ENCODE data around the gene DENND11. TPM values are rescaled to one million over a fixed set of nuclear protein-coding genes. Genes with fewer than 3 reads are reported as not detected.

DENND11 gene
- total and polyA plus RNA-seq, 9 of the 15 experiments (the other 6 are each of a cell fraction or from before 2014, with no cell fraction given): 0.07 to 1.1 (median 0.36) TPM

DNA sequence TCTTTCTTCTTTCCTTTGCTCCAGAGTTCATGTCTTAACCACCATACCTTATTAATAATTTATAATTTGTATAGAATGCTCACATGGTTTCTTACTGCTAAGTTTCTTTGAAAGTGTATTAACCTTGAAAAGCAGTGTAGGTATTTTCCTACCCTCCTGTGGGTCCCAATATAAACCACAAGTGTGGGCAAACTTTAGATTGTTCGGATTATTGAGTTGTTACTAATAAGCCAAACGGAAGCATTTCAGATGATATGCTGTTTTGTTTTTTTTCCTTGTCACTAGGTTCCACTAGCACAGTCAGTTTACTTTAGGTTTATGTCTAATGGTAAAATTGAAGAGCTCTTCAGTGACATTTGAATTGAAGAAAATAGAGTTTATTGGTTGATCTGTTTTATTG is 46.4 kb upstream of the DENND11 start:
- ChIA-PET CTCF (ENCODE audit: low intra/inter-chr PET ratio) (no interaction called here), POLR2A (no interaction called here)
- H3K79me2 ChIP-seq (ENCODE audit: control insufficient read depth, insufficient read depth, low read length): no peaks in the 10 kb centered on the region; the same call in 2 of the 3 replicates
- FAIRE-seq (no peak), DNase-seq (ENCODE audit: extremely low read depth in 1 of 4, low spot score in 3 of 4) (no peak), ATAC-seq (no peak)
- H3K4me2 ChIP-seq (ENCODE audit: insufficient read depth, low read length): no peak overlapping the region
- intact Hi-C loops (cut with micrococcal nuclease) (no loop called here), in situ Hi-C loops (cut with MboI) (no loop called here)
- no peak overlapping the region for H2AFZ ChIP-seq (ENCODE audit: low read depth, low read length)
- H3K4me1 ChIP-seq (replicated peaks in 1 of 2; ENCODE audit: control insufficient read depth in 2 of 2, insufficient read depth in 2 of 2, low read length in 2 of 2): no peaks in the 10 kb centered on the region
- H3K4me3 ChIP-seq: no peak overlapping the region
- 100% methylated on average over 2 of the region's 2 CpGs for WGBS (ENCODE audit: insufficient coverage, low coverage, missing lambda C conversion rate)
- H3K27ac ChIP-seq (ENCODE audit: extremely low read depth, low read depth, low read length): no peak overlapping the region
- no peaks in the 10 kb centered on the region for H3K9me1 ChIP-seq (ENCODE audit: control insufficient read depth, insufficient read depth, low read length)
- peaks cover 99% of the 10 kb centered on the region for H3K36me3 ChIP-seq (ENCODE audit: control insufficient read depth, insufficient read depth, low read length)
- H4K20me1 ChIP-seq (replicated peaks; ENCODE audit: control insufficient read depth, insufficient read depth, low read length): no peaks in the 10 kb centered on the region
- no peak overlapping the region for H3K9ac ChIP-seq (ENCODE audit: insufficient read depth in 1 of 2, low read depth in 2 of 2, low read length in 2 of 2)
- peaks cover 32% of the 10 kb centered on the region for H3K9me3 ChIP-seq (replicated peaks; ENCODE audit: control insufficient read depth, insufficient read depth, low read depth, low read length)
- H3K27me3 ChIP-seq (ENCODE audit: control insufficient read depth in 2 of 2, insufficient read depth in 2 of 2, low read length in 2 of 2): no peaks in the 10 kb centered on the region
- TF ChIP-seq COPS2 (conservative IDR thresholded peaks at IDR 0.05) (no peak), ZBED1 (IDR thresholded peaks at IDR 0.05) (no peak), ZNF436 (CRISPR knock-in tag; IDR thresholded peaks at IDR 0.05) (no peak), SP2 (IDR thresholded peaks at IDR 0.05; ENCODE audit: extremely low read depth, low read depth, low read length, poor library complexity, severe bottlenecking) (no peak), ZKSCAN8 (CRISPR knock-in tag; IDR thresholded peaks at IDR 0.05) (no peak), LCOR (CRISPR knock-in tag; IDR thresholded peaks at IDR 0.05) (no peak), PURB (CRISPR knock-in tag; IDR thresholded peaks at IDR 0.05; ENCODE audit: low read depth) (no peak), ARHGAP35 (IDR thresholded peaks at IDR 0.05; ENCODE audit: partially characterized antibody) (no peak), NR2C1 (IDR thresholded peaks at IDR 0.05) (no peak), NR2C1 (tag; IDR thresholded peaks at IDR 0.05) (no peak), HDAC1 (IDR thresholded peaks at IDR 0.05) (no peak), CC2D1A (IDR thresholded peaks at IDR 0.05) (no peak)
- TF ChIP-seq, protein P1, sequence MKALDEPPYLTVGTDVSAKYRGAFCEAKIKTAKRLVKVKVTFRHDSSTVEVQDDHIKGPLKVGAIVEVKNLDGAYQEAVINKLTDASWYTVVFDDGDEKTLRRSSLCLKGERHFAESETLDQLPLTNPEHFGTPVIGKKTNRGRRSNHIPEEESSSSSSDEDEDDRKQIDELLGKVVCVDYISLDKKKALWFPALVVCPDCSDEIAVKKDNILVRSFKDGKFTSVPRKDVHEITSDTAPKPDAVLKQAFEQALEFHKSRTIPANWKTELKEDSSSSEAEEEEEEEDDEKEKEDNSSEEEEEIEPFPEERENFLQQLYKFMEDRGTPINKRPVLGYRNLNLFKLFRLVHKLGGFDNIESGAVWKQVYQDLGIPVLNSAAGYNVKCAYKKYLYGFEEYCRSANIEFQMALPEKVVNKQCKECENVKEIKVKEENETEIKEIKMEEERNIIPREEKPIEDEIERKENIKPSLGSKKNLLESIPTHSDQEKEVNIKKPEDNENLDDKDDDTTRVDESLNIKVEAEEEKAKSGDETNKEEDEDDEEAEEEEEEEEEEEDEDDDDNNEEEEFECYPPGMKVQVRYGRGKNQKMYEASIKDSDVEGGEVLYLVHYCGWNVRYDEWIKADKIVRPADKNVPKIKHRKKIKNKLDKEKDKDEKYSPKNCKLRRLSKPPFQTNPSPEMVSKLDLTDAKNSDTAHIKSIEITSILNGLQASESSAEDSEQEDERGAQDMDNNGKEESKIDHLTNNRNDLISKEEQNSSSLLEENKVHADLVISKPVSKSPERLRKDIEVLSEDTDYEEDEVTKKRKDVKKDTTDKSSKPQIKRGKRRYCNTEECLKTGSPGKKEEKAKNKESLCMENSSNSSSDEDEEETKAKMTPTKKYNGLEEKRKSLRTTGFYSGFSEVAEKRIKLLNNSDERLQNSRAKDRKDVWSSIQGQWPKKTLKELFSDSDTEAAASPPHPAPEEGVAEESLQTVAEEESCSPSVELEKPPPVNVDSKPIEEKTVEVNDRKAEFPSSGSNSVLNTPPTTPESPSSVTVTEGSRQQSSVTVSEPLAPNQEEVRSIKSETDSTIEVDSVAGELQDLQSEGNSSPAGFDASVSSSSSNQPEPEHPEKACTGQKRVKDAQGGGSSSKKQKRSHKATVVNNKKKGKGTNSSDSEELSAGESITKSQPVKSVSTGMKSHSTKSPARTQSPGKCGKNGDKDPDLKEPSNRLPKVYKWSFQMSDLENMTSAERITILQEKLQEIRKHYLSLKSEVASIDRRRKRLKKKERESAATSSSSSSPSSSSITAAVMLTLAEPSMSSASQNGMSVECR (CRISPR knock-in tag; IDR thresholded peaks at IDR 0.05): no peak
- TF ChIP-seq, protein P2, sequence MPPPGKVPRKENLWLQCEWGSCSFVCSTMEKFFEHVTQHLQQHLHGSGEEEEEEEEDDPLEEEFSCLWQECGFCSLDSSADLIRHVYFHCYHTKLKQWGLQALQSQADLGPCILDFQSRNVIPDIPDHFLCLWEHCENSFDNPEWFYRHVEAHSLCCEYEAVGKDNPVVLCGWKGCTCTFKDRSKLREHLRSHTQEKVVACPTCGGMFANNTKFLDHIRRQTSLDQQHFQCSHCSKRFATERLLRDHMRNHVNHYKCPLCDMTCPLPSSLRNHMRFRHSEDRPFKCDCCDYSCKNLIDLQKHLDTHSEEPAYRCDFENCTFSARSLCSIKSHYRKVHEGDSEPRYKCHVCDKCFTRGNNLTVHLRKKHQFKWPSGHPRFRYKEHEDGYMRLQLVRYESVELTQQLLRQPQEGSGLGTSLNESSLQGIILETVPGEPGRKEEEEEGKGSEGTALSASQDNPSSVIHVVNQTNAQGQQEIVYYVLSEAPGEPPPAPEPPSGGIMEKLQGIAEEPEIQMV (tag; conservative IDR thresholded peaks at IDR 0.05; ENCODE audit: low read depth): no peak
- TF ChIP-seq, protein P3, sequence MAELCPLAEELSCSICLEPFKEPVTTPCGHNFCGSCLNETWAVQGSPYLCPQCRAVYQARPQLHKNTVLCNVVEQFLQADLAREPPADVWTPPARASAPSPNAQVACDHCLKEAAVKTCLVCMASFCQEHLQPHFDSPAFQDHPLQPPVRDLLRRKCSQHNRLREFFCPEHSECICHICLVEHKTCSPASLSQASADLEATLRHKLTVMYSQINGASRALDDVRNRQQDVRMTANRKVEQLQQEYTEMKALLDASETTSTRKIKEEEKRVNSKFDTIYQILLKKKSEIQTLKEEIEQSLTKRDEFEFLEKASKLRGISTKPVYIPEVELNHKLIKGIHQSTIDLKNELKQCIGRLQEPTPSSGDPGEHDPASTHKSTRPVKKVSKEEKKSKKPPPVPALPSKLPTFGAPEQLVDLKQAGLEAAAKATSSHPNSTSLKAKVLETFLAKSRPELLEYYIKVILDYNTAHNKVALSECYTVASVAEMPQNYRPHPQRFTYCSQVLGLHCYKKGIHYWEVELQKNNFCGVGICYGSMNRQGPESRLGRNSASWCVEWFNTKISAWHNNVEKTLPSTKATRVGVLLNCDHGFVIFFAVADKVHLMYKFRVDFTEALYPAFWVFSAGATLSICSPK (IDR thresholded peaks at IDR 0.05; ENCODE audit: borderline replicate concordance): no peak
- BruUV-seq (replicated peaks): no TSS peak
